ENCODE results near the gene C6orf136.

- TF ChIP-seq CTCF (IDR thresholded peaks at IDR 0.05), result no peak
- TF ChIP-seq EP300 (IDR thresholded peaks at IDR 0.05), result no peak
- no peak for TF ChIP-seq NPAS2 (CRISPR knock-in tag; IDR thresholded peaks at IDR 0.05; ENCODE audit: borderline replicate concordance)
Measured at GRCh38 chr6:30610065-30610464, 36.9 kb upstream of the C6orf136 start.
